K562 (cell line): ENCODE measurements around the gene DDR1. TPM values are rescaled to one million over a fixed set of nuclear protein-coding genes. Genes with fewer than 3 reads are reported as not detected.
A peak's percentile ranks its signal among the peaks of the same experiment; 100 is the strongest.

Experiments used
- CC2D1A ChIP-seq: fragments of 450-650 bp; IDR thresholded peaks from 2 replicates; pipeline ENCODE4 v1.6.1; 2017; ENCODE audit warnings: mild to moderate bottlenecking
- CHD1 ChIP-seq: fragments of 200-600 bp; sonication (generic); IDR thresholded peaks from one replicate; pipeline ENCODE4 v1.6.1; 2012; ENCODE audit warnings: mild to moderate bottlenecking, moderate library complexity, low read length, inconsistent platforms
- COPS2 ChIP-seq: fragments of 450-650 bp; conservative IDR thresholded peaks from 2 replicates; pipeline ENCODE4 v1.6.1; 2016; ENCODE audit warnings: mild to moderate bottlenecking, moderate library complexity
- CREB1 ChIP-seq, 2 experiments: sonication (generic) in 1 of 2; formaldehyde crosslinking in 1 of 2; IDR thresholded peaks; 2 replicates each; pipeline versions ENCODE4 v1.6.1 to v1.8.0; 2012 to 2022; ENCODE audit warnings: inconsistent platforms in 1 of 2, mild to moderate bottlenecking in 1 of 2, missing genetic modification reagents in 1 of 2, moderate library complexity in 1 of 2
- DDX20 ChIP-seq: fragments of 450-650 bp; IDR thresholded peaks from 2 replicates; pipeline ENCODE4 v1.6.1; 2016; ENCODE audit warnings: missing genetic modification characterization, low read depth, mild to moderate bottlenecking, missing compliant biosample characterization, moderate library complexity
- JUN ChIP-seq, 2 experiments: sonication (generic) in 1 of 2; formaldehyde crosslinking in 1 of 2; IDR thresholded peaks; 2 replicates each; pipeline versions ENCODE4 v1.6.1 to v1.8.0; 2012 to 2022; ENCODE audit warnings: borderline replicate concordance in 2 of 2, mild to moderate bottlenecking in 2 of 2, improper control_type of control experiment in 1 of 2, low read depth in 1 of 2, low read length in 1 of 2, missing genetic modification reagents in 1 of 2
- NR3C1 ChIP-seq: sonication (generic); formaldehyde crosslinking; IDR thresholded peaks from 2 replicates; pipeline ENCODE4 v1.8.1; 2022; ENCODE audit warnings: missing genetic modification reagents
- PTRF ChIP-seq: fragments of 450-650 bp; IDR thresholded peaks from 2 replicates; pipeline ENCODE4 v1.6.1; 2016; ENCODE audit warnings: mild to moderate bottlenecking, missing genetic modification characterization, missing compliant biosample characterization
- SAFB2 ChIP-seq: fragments of 200-400 bp; formaldehyde crosslinking; IDR thresholded peaks from 2 replicates; pipeline ENCODE4 v1.6.1; 2018; ENCODE audit warnings: borderline replicate concordance, low read length, low read depth, moderate library complexity; ENCODE audit not compliant: severe bottlenecking
- SIX5 ChIP-seq, 2 experiments: IDR thresholded peaks; 2 replicates each; pipeline ENCODE4 v1.6.1; 2011; ENCODE audit warnings: low read length in 2 of 2, borderline replicate concordance in 1 of 2, low read depth in 1 of 2, mild to moderate bottlenecking in 1 of 2, moderate library complexity in 1 of 2; ENCODE audit not compliant: insufficient read depth in 1 of 2
- SOX6 ChIP-seq: fragments of 450-650 bp; IDR thresholded peaks from 2 replicates; pipeline ENCODE4 v1.6.1; 2014; ENCODE audit warnings: mild to moderate bottlenecking
- TCF7 ChIP-seq: sonication (generic); IDR thresholded peaks from 2 replicates; pipeline ENCODE4 v1.6.1; 2016; ENCODE audit warnings: antibody characterized with exemption, borderline replicate concordance
- ZBTB8A ChIP-seq: fragments of 450-650 bp; IDR thresholded peaks from 2 replicates; pipeline ENCODE4 v1.6.1; 2018; ENCODE audit warnings: mild to moderate bottlenecking, moderate library complexity; ENCODE audit not compliant: partially characterized antibody
- ZC3H11A ChIP-seq: IDR thresholded peaks from 2 replicates; pipeline ENCODE4 v1.6.1; 2012; ENCODE audit warnings: low read depth, low read length, improper control_type of control experiment
- ZFX ChIP-seq: sonication (generic); formaldehyde crosslinking; IDR thresholded peaks from 2 replicates; pipeline ENCODE4 v1.8.0; 2022; ENCODE audit warnings: mild to moderate bottlenecking, missing genetic modification reagents, moderate library complexity
- ZNF274 ChIP-seq: IDR thresholded peaks from 2 replicates; pipeline ENCODE4 v1.6.1; 2011; ENCODE audit warnings: low read depth, mild to moderate bottlenecking, low read length, moderate library complexity, borderline replicate concordance
- ZNF76 ChIP-seq: fragments of 250-450 bp; sonication (Bioruptor Pico); IDR thresholded peaks from 2 replicates; pipeline ENCODE4 v1.4.0; 2020; ENCODE audit warnings: mild to moderate bottlenecking, moderate library complexity, borderline replicate concordance
- polyA plus RNA-seq, 8 experiments: library from polyadenylated mRNA; depleted of rRNA in 4 of 8; stranded (reverse) in 5 of 8; unstranded in 3 of 8; fragments of >200 nt; fragmentation: Nextera tagmentation in 2 of 8; fragmentation: Illumina TruSeq in 1 of 8; extraction: Ambion mirVana in 2 of 8; extraction: Trizol in 1 of 8; gene quantifications; 2 replicates each; pipeline versions ENCODE4 v1.2.1 to v1.2.3, GENCODE V29; 2011 to 2014; ENCODE audit warnings: inconsistent platforms in 1 of 8, missing spikeins in 1 of 8
- total RNA-seq, 7 experiments: library from RNA; depleted of rRNA in 6 of 7; stranded (reverse); fragments of >200 nt in 6 of 7; fragmentation: Illumina TruSeq in 2 of 7; extraction: Trizol in 2 of 7; gene quantifications; 2 replicates each; pipeline versions ENCODE4 v1.2.1 to v1.2.3, GENCODE V29; 2011 to 2021; ENCODE audit warnings: low replicate concordance in 1 of 7
- TF ChIP-seq, protein P1 (sequence below), 3 experiments: fragments of 200-800 bp in 1 of 3; fragments of 250-450 bp in 1 of 3; fragments of 450-650 bp in 1 of 3; sonication (Bioruptor Pico) in 1 of 3; sonication (Bioruptor generic) in 1 of 3; formaldehyde crosslinking in 1 of 3; IDR thresholded peaks; 2 replicates each; pipeline versions ENCODE4 v1.6.1 to v1.8.0; 2016 to 2022; ENCODE audit warnings: mild to moderate bottlenecking in 2 of 3, missing genetic modification characterization in 2 of 3, missing compliant biosample characterization in 1 of 3, moderate library complexity in 1 of 3
- TF ChIP-seq, protein P2 (sequence below), 2 experiments: fragments of 450-650 bp in 1 of 2; IDR thresholded peaks; 2 replicates each; pipeline ENCODE4 v1.6.1; 2011 to 2017; ENCODE audit warnings: low read depth in 2 of 2, antibody characterized with exemption in 1 of 2, borderline replicate concordance in 1 of 2, low read length in 1 of 2, mild to moderate bottlenecking in 1 of 2, mixed read lengths in 1 of 2; ENCODE audit not compliant: control insufficient read depth in 1 of 2

Gene DDR1
- total and polyA plus RNA-seq, 9 of the 15 experiments (the other 6 are each of a cell fraction or from before 2014, with no cell fraction given), result 1.4 to 44.6 (median 12.2) TPM

DNA sequence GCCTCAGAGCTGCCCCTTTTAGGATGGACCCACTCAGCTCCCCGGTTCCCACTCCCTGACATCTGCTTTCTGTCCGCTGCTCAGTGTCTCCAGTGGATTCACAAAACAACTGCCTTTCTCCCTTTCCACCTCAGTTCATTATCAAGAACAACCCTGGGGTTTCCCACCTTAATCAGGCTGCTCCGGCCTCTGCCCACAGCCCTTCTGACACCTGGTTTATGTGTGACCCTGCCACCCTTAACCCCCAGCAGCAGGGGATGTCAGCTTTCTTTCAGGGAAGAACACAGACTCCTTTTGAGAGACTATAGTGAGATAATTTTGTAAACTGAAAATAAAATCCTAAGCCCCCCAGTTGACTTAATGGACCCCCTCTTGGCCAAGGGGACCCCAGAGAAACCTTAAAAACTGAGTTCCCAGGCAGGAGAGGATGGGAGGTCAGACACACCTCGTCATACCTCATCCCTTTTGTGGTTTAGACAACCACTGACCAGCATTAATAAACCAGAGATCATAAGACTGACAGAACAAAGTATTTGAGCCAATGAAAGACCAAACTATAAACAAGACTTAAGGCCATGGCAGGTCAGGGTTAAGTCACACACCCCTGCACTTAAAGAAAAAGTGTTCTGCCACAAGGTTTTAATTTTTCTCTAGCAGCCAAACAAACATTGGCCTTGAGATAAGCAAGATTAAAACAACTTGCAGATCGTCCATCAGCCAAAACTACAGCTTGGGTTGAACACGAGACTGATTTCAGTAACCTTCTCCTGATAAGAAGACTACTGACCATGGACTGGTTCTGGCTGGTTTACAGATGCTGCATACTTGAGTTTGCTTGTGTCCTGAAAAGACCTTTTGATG lies 42.4 kb upstream of the DDR1 start (continued):
- TF ChIP-seq, protein P1, sequence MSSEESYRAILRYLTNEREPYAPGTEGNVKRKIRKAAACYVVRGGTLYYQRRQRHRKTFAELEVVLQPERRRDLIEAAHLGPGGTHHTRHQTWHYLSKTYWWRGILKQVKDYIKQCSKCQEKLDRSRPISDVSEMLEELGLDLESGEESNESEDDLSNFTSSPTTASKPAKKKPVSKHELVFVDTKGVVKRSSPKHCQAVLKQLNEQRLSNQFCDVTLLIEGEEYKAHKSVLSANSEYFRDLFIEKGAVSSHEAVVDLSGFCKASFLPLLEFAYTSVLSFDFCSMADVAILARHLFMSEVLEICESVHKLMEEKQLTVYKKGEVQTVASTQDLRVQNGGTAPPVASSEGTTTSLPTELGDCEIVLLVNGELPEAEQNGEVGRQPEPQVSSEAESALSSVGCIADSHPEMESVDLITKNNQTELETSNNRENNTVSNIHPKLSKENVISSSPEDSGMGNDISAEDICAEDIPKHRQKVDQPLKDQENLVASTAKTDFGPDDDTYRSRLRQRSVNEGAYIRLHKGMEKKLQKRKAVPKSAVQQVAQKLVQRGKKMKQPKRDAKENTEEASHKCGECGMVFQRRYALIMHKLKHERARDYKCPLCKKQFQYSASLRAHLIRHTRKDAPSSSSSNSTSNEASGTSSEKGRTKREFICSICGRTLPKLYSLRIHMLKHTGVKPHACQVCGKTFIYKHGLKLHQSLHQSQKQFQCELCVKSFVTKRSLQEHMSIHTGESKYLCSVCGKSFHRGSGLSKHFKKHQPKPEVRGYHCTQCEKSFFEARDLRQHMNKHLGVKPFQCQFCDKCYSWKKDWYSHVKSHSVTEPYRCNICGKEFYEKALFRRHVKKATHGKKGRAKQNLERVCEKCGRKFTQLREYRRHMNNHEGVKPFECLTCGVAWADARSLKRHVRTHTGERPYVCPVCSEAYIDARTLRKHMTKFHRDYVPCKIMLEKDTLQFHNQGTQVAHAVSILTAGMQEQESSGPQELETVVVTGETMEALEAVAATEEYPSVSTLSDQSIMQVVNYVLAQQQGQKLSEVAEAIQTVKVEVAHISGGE (CRISPR knock-in tag; IDR thresholded peaks at IDR 0.05), result 0 out of 6 replicates have a peak, but pooled peaks of 1 of the 3 experiments have one; percentile 21
- TF ChIP-seq CHD1 (no peak), COPS2 (no peak), JUN (IDR thresholded peaks at IDR 0.05; ENCODE audit: borderline replicate concordance, low read depth, low read length) (no peak), JUN (CRISPR knock-in tag; IDR thresholded peaks at IDR 0.05; ENCODE audit: borderline replicate concordance) (no peak), ZFX (CRISPR knock-in tag) (peak; percentile 33; the same call in 1 of the 2 replicates), TCF7 (no peak), NR3C1 (no peak), ZNF76 (CRISPR knock-in tag) (no peak), ZNF274 (no peak), CC2D1A (no peak), CREB1 (IDR thresholded peaks at IDR 0.05) (no peak), CREB1 (CRISPR knock-in tag; IDR thresholded peaks at IDR 0.05) (no peak), SIX5 (IDR thresholded peaks at IDR 0.05; ENCODE audit: borderline replicate concordance in 1 of 2, insufficient read depth in 1 of 2, low read depth in 1 of 2, low read length in 2 of 2) (no peak), SOX6 (peak; percentile 55; the same call in 1 of the 2 replicates), DDX20 (tag) (no peak), ZC3H11A (no peak), ZBTB8A (no peak), PTRF (tag) (0 out of 2 replicates have a peak, but pooled peaks have one; percentile 34), SAFB2 (no peak)
- TF ChIP-seq, protein P2, sequence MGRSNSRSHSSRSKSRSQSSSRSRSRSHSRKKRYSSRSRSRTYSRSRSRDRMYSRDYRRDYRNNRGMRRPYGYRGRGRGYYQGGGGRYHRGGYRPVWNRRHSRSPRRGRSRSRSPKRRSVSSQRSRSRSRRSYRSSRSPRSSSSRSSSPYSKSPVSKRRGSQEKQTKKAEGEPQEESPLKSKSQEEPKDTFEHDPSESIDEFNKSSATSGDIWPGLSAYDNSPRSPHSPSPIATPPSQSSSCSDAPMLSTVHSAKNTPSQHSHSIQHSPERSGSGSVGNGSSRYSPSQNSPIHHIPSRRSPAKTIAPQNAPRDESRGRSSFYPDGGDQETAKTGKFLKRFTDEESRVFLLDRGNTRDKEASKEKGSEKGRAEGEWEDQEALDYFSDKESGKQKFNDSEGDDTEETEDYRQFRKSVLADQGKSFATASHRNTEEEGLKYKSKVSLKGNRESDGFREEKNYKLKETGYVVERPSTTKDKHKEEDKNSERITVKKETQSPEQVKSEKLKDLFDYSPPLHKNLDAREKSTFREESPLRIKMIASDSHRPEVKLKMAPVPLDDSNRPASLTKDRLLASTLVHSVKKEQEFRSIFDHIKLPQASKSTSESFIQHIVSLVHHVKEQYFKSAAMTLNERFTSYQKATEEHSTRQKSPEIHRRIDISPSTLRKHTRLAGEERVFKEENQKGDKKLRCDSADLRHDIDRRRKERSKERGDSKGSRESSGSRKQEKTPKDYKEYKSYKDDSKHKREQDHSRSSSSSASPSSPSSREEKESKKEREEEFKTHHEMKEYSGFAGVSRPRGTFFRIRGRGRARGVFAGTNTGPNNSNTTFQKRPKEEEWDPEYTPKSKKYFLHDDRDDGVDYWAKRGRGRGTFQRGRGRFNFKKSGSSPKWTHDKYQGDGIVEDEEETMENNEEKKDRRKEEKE (IDR thresholded peaks at IDR 0.05; ENCODE audit: borderline replicate concordance in 1 of 2, control insufficient read depth in 1 of 2, low read depth in 2 of 2, low read length in 1 of 2), result no peak
